ENCODE measurements around the gene PSMA7.
A peak's percentile ranks its signal among the peaks of the same experiment; 100 is the strongest.

Gene PSMA7

GRCh38 chr20:62137478-62138203 lies 5.6 kb downstream of the PSMA7 start:
- Mint-ChIP-seq H3K4me1 (peaks cover 55% of the 10 kb centered on the region), H3K27ac (peak overlapping the region in 1 of 2 donors; percentile 8)

GRCh38 chr20:62137092-62137384 lies 6.2 kb downstream of the PSMA7 start:
- Mint-ChIP-seq H3K4me1 (peaks cover 58% of the 10 kb centered on the region), H3K4me3 (no peak overlapping the region), H3K27me3 (no peaks in the 10 kb centered on the region), H3K27ac (no peak overlapping the region), H3K9me3 (no peaks in the 10 kb centered on the region)
- ATAC-seq (no peak), DNase-seq (no peak)

More at GRCh38 chr20:62137478-62138203, 5.6 kb downstream of the PSMA7 start:
- Mint-ChIP-seq H3K4me3 (no peak overlapping the region), H3K27me3 (no peaks in the 10 kb centered on the region), H3K9me3 (no peaks in the 10 kb centered on the region)
- ATAC-seq = no peak
- DNase-seq = no peak

GRCh38 chr20:62136283-62137091 lies 6.7 kb downstream of the PSMA7 start:
- H3K9me3 Mint-ChIP-seq = no peaks in the 10 kb centered on the region
- DNase-seq (peak; percentile 57 to 65), ATAC-seq (peak; percentile 69)
- H3K4me1 Mint-ChIP-seq = peaks cover 57% of the 10 kb centered on the region
- no peaks in the 10 kb centered on the region for H3K27me3 Mint-ChIP-seq
- H3K27ac Mint-ChIP-seq = no peak overlapping the region
- H3K4me3 Mint-ChIP-seq = no peak overlapping the region

- Mint-ChIP-seq H3K4me1 (peaks cover 57% of the 10 kb centered on the region), H3K27me3 (no peaks in the 10 kb centered on the region), H3K4me3 (no peak overlapping the region), H3K9me3 (no peaks in the 10 kb centered on the region), H3K27ac (peak overlapping the region in 1 of 2 donors; percentile 55)
- ATAC-seq (no peak), DNase-seq (no peak)
Measured at GRCh38 chr20:62135573-62136266, 7.5 kb downstream of the PSMA7 start.

GRCh38 chr20:62134735-62135231 lies 8.4 kb downstream of the PSMA7 start:
- DNase-seq (no peak), ATAC-seq (no peak)
- Mint-ChIP-seq H3K9me3 (no peaks in the 10 kb centered on the region), H3K27ac (no peak overlapping the region), H3K4me3 (no peak overlapping the region), H3K27me3 (no peaks in the 10 kb centered on the region), H3K4me1 (peaks cover 57% of the 10 kb centered on the region)

GRCh38 chr20:62133864-62134263 lies 9.3 kb downstream of the PSMA7 start:
- Mint-ChIP-seq H3K9me3 (no peaks in the 10 kb centered on the region), H3K4me1 (peaks cover 60% of the 10 kb centered on the region), H3K27ac (peak overlapping the region in 1 of 2 donors; percentile 37), H3K27me3 (no peaks in the 10 kb centered on the region), H3K4me3 (no peak overlapping the region)
- ATAC-seq (peak; percentile 32), DNase-seq (no peak)

- no peak overlapping the region for H3K27ac Mint-ChIP-seq
- H3K9me3 Mint-ChIP-seq = no peaks in the 10 kb centered on the region
- peak overlapping the region in 1 of 2 donors; percentile 12 for H3K4me3 Mint-ChIP-seq
- no peaks in the 10 kb centered on the region for H3K27me3 Mint-ChIP-seq
- DNase-seq (no peak), ATAC-seq (peak; percentile 10)
- H3K4me1 Mint-ChIP-seq = peaks cover 60% of the 10 kb centered on the region
Measured at GRCh38 chr20:62133051-62133845, 9.9 kb downstream of the PSMA7 start.

- Mint-ChIP-seq H3K27me3 (no peaks in the 10 kb centered on the region), H3K9me3 (no peaks in the 10 kb centered on the region), H3K27ac (peak overlapping the region; percentile 1 to 48), H3K4me3 (no peak overlapping the region), H3K4me1 (peaks cover 55% of the 10 kb centered on the region)
- no peak for ATAC-seq
- no peak for DNase-seq
Measured at GRCh38 chr20:62132421-62132820, 10.8 kb downstream of the PSMA7 start.

GRCh38 chr20:62131560-62132320 lies 11.5 kb downstream of the PSMA7 start:
- H3K4me1 Mint-ChIP-seq = peaks cover 53% of the 10 kb centered on the region
- no peaks in the 10 kb centered on the region for H3K27me3 Mint-ChIP-seq
- ATAC-seq (no peak), DNase-seq (no peak)
- no peaks in the 10 kb centered on the region for H3K9me3 Mint-ChIP-seq
- peak overlapping the region; percentile 1 to 48 for H3K27ac Mint-ChIP-seq
- H3K4me3 Mint-ChIP-seq = no peak overlapping the region

GRCh38 chr20:62129731-62130531 lies 13.3 kb downstream of the PSMA7 start:
- Mint-ChIP-seq H3K9me3 (no peaks in the 10 kb centered on the region), H3K4me1 (peaks cover 57% of the 10 kb centered on the region), H3K4me3 (no peak overlapping the region), H3K27me3 (no peaks in the 10 kb centered on the region), H3K27ac (peak overlapping the region in 1 of 2 donors; percentile 90)
- ATAC-seq (no peak), DNase-seq (no peak)

GRCh38 chr20:62128502-62128901 lies 14.7 kb downstream of the PSMA7 start:
- no peaks in the 10 kb centered on the region for H3K27me3 Mint-ChIP-seq
- peaks cover 62% of the 10 kb centered on the region for H3K4me1 Mint-ChIP-seq
- DNase-seq (no peak), ATAC-seq (no peak)
- H3K4me3 Mint-ChIP-seq = no peak overlapping the region
- H3K9me3 Mint-ChIP-seq = no peaks in the 10 kb centered on the region
- no peak overlapping the region for H3K27ac Mint-ChIP-seq

- no peaks in the 10 kb centered on the region for H3K27me3 Mint-ChIP-seq
- no peak overlapping the region for H3K4me3 Mint-ChIP-seq
- H3K4me1 Mint-ChIP-seq = peaks cover 59% of the 10 kb centered on the region
- no peaks in the 10 kb centered on the region for H3K9me3 Mint-ChIP-seq
- peak overlapping the region in 1 of 2 donors; percentile 29 for H3K27ac Mint-ChIP-seq
- DNase-seq (no peak), ATAC-seq (no peak)
Measured at GRCh38 chr20:62127799-62128198, 15.4 kb downstream of the PSMA7 start.

- H3K27ac Mint-ChIP-seq = no peak overlapping the region
- DNase-seq (no peak), ATAC-seq (no peak)
- H3K4me3 Mint-ChIP-seq = no peak overlapping the region
- peaks cover 47% of the 10 kb centered on the region for H3K4me1 Mint-ChIP-seq
- no peaks in the 10 kb centered on the region for H3K27me3 Mint-ChIP-seq
- H3K9me3 Mint-ChIP-seq = no peaks in the 10 kb centered on the region
Measured at GRCh38 chr20:62126141-62126540, 17.1 kb downstream of the PSMA7 start.

Data from stimulated activated naive CD8-positive, alpha-beta T cell treated with anti-CD3 and anti-CD28 coated beads, Interleukin-15, amount 100 ng/mL, for 72 hours (primary cell).